Measurements from ENCODE around the gene SAMD8. TPM values are rescaled to one million over a fixed set of nuclear protein-coding genes. Genes with fewer than 3 reads are reported as not detected.

The SAMD8 gene
- total and polyA plus RNA-seq, 12 donors, result 5.7 to 48.7 (median 29.1) TPM

GRCh38 chr10:75079436-75080083 lies 31.9 kb upstream of the SAMD8 start:
- WGBS, 4 donors, result 80 to 90% (median 89%) methylated on average over 7 to 9 of the region's 9 CpGs
- no peaks in the 10 kb centered on the region for H3K4me1 ChIP-seq (replicated peaks in 1 of 2)
- TF ChIP-seq CTCF (IDR thresholded peaks at IDR 0.05) (no peak), POLR2A (IDR thresholded peaks at IDR 0.05) (no peak)
- no peak for DNase-seq
- H3K9me3 ChIP-seq (replicated peaks in 1 of 3), result no peaks in the 10 kb centered on the region
- no peak overlapping the region for H3K4me3 ChIP-seq
- H3K27ac ChIP-seq, result no peak overlapping the region
- no peaks in the 10 kb centered on the region for H3K36me3 ChIP-seq (replicated peaks in 1 of 2)
- intact Hi-C loops (cut with DNase I), result no loop called here
- H3K27me3 ChIP-seq, result no peaks in the 10 kb centered on the region

- Histone ChIP-seq H3K4me3 (no peak overlapping the region), H3K4me1 (replicated peaks in 1 of 2) (no peaks in the 10 kb centered on the region), H3K9me3 (replicated peaks in 1 of 3) (no peaks in the 10 kb centered on the region), H3K27me3 (no peaks in the 10 kb centered on the region), H3K36me3 (replicated peaks in 1 of 2) (no peaks in the 10 kb centered on the region), H3K27ac (no peak overlapping the region)
- DNase-seq, result no peak
- TF ChIP-seq CTCF (IDR thresholded peaks at IDR 0.05) (no peak), POLR2A (IDR thresholded peaks at IDR 0.05) (no peak)
- 89 to 100% (median 94%) methylated on average over 2 to 4 of the region's 4 CpGs for WGBS, 4 donors
- intact Hi-C loops (cut with DNase I), result no loop called here
These were observed 30.9 kb upstream of the SAMD8 start for GRCh38 chr10:75080554-75080953.

DNA sequence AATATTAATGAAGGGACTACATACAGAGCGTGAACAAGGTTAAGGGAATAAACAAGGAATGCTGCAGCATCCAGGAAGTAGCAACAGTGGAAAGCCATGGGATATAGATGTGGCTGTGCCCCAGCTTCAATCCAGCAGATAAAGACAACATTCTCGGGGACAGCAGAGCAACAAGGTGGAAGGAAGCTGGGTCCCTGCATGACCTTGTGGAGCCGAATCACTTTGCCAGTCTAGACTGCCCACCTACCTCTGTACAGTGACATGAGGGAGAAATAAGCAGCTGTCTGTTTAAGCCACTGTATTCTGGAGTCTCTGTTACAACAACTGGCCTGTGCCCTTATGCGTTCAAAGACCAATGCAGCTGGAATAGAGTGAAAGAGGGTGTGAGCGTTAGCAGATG lies 30.1 kb upstream of the SAMD8 start:
- WGBS, 4 donors, result 91 to 95% (median 94%) methylated on average over 5 of the region's 5 CpGs

More for the DNA sequence above, 30.1 kb upstream of the SAMD8 start:
- Histone ChIP-seq H3K9me3 (replicated peaks in 1 of 3) (no peaks in the 10 kb centered on the region), H3K4me1 (replicated peaks in 1 of 2) (no peaks in the 10 kb centered on the region), H3K27ac (no peak overlapping the region), H3K27me3 (no peaks in the 10 kb centered on the region), H3K36me3 (replicated peaks in 1 of 2) (no peaks in the 10 kb centered on the region), H3K4me3 (no peak overlapping the region)
- no peak for DNase-seq
- TF ChIP-seq CTCF (IDR thresholded peaks at IDR 0.05) (no peak), POLR2A (IDR thresholded peaks at IDR 0.05) (no peak)
- intact Hi-C loops (cut with DNase I), result no loop called here
